ENCODE measurements around the gene AXIN2. TPM values are rescaled to one million over a fixed set of nuclear protein-coding genes. Genes with fewer than 3 reads are reported as not detected.

AXIN2 gene
- total and polyA plus RNA-seq, 10 of the 15 experiments (the other 5 are each of a cell fraction or from before 2014, with no cell fraction given), result 0.47 to 7.8 (median 3.1) TPM

GRCh38 chr17:65536573-65537342 lies 24.7 kb downstream of the AXIN2 start:
- Histone ChIP-seq H3K4me3 (no peak overlapping the region), H3K4me2 (ENCODE audit: control insufficient read depth, insufficient read depth) (no peak overlapping the region), H2AFZ (ENCODE audit: control insufficient read depth, low read depth, low read length) (no peak overlapping the region), H3K9me3 (replicated peaks; ENCODE audit: control insufficient read depth, insufficient read depth, low read length) (no peaks in the 10 kb centered on the region), H3K9ac (ENCODE audit: control insufficient read depth, insufficient read depth, low read length) (no peak overlapping the region), H3K36me3 (ENCODE audit: control insufficient read depth in 2 of 2, insufficient read depth in 2 of 2, low read length in 1 of 2) (peaks cover 0 to 19% of the 10 kb centered on the region in 2 experiments; a peak in 3 of 4 replicates), H3K4me1 (ENCODE audit: control insufficient read depth, insufficient read depth, low read length) (no peaks in the 10 kb centered on the region), H3K27ac (ENCODE audit: control insufficient read depth, insufficient read depth) (no peak overlapping the region), H3K27me3 (replicated peaks in 1 of 2; ENCODE audit: control insufficient read depth in 2 of 2, insufficient read depth in 2 of 2, low read length in 1 of 2) (no peaks in the 10 kb centered on the region), H3K79me2 (ENCODE audit: control insufficient read depth, insufficient read depth, low read length) (no peaks in the 10 kb centered on the region), H4K20me1 (ENCODE audit: control insufficient read depth, insufficient read depth) (no peaks in the 10 kb centered on the region)
- ChIA-PET CTCF (no interaction called here), RAD21 (ENCODE audit: unreplicated experiment) (no interaction called here), POLR2A (no interaction called here), SMC1A (ENCODE audit: uncharacterized antibody, unreplicated experiment) (no interaction called here)
- BruUV-seq (replicated peaks), result no TSS peak
- in situ Hi-C loops (cut with MboI) (no loop called here), intact Hi-C loops (cut with micrococcal nuclease; ENCODE audit: unreplicated experiment) (no loop called here)
- 79% methylated on average over 35 of the region's 35 CpGs for WGBS (ENCODE audit: insufficient coverage, insufficient replicate concordance, low lambda C conversion rate, missing lambda C conversion rate)
- no peak for FAIRE-seq
- no peak for ATAC-seq
- no peak for DNase-seq (ENCODE audit: low read depth, low spot score)
- no peak for TF ChIP-seq SMAD1 (IDR thresholded peaks at IDR 0.05; ENCODE audit: low read depth, partially characterized antibody)
- TF ChIP-seq RELA (IDR thresholded peaks at IDR 0.05; ENCODE audit: borderline replicate concordance, partially characterized antibody), result no peak
- TF ChIP-seq YBX1 (IDR thresholded peaks at IDR 0.05), result no peak
- TF ChIP-seq CBFB (IDR thresholded peaks at IDR 0.05; ENCODE audit: low read depth), result no peak
- TF ChIP-seq FOXK2 (IDR thresholded peaks at IDR 0.05), result no peak
- no peak for TF ChIP-seq REST (IDR thresholded peaks at IDR 0.05; ENCODE audit: low read depth, low read length)
- TF ChIP-seq ZBTB40 (IDR thresholded peaks at IDR 0.05; ENCODE audit: borderline replicate concordance), result no peak
- no peak for TF ChIP-seq HCFC1 (IDR thresholded peaks at IDR 0.05; ENCODE audit: low read length)
- no peak for TF ChIP-seq SKIL (IDR thresholded peaks at IDR 0.05; ENCODE audit: low read depth, poor library complexity, severe bottlenecking)
- TF ChIP-seq HSF1 (IDR thresholded peaks at IDR 0.05; ENCODE audit: low read depth, low read length), result no peak
- TF ChIP-seq IKZF1 (conservative IDR thresholded peaks at IDR 0.05), result no peak
